Stomach smooth muscle (tissue), 2 donors: ENCODE results near the gene MED26.
A peak's percentile ranks its signal among the peaks of the same experiment; 100 is the strongest.

ENCODE experiments used
- H3K27ac ChIP-seq: one replicate; pipeline ENCODE4 v1.7.0; 2013; ENCODE audit warnings: mild to moderate bottlenecking, low read length, inconsistent platforms
- H3K27me3 ChIP-seq, 2 donors: one replicate each; pipeline ENCODE4 v1.7.0; 2013; ENCODE audit warnings: low read length in 2 of 2; ENCODE audit not compliant: insufficient read depth in 2 of 2, control insufficient read depth in 1 of 2
- H3K36me3 ChIP-seq, 2 donors: one replicate each; pipeline ENCODE4 v1.7.0; 2013; ENCODE audit warnings: low read length in 2 of 2; ENCODE audit not compliant: control insufficient read depth in 2 of 2, insufficient read depth in 2 of 2
- H3K4me1 ChIP-seq: one replicate; pipeline ENCODE4 v1.7.0; 2013; ENCODE audit warnings: low read length; ENCODE audit not compliant: control insufficient read depth, insufficient read depth
- H3K4me3 ChIP-seq, 2 donors: one replicate each; pipeline ENCODE4 v1.7.0; 2013; ENCODE audit warnings: low read length in 2 of 2
- H3K9ac ChIP-seq, 2 donors: one replicate each; pipeline ENCODE4 v1.7.0; 2013; ENCODE audit warnings: low read length in 2 of 2, mild to moderate bottlenecking in 1 of 2
- H3K9me3 ChIP-seq, 2 donors: one replicate each; pipeline ENCODE4 v1.7.0; 2013; ENCODE audit warnings: low read length in 2 of 2; ENCODE audit not compliant: control insufficient read depth in 2 of 2
- donor health status: healthy.
- donor health status: Pancreatic carcinoma.

The MED26 gene

DNA sequence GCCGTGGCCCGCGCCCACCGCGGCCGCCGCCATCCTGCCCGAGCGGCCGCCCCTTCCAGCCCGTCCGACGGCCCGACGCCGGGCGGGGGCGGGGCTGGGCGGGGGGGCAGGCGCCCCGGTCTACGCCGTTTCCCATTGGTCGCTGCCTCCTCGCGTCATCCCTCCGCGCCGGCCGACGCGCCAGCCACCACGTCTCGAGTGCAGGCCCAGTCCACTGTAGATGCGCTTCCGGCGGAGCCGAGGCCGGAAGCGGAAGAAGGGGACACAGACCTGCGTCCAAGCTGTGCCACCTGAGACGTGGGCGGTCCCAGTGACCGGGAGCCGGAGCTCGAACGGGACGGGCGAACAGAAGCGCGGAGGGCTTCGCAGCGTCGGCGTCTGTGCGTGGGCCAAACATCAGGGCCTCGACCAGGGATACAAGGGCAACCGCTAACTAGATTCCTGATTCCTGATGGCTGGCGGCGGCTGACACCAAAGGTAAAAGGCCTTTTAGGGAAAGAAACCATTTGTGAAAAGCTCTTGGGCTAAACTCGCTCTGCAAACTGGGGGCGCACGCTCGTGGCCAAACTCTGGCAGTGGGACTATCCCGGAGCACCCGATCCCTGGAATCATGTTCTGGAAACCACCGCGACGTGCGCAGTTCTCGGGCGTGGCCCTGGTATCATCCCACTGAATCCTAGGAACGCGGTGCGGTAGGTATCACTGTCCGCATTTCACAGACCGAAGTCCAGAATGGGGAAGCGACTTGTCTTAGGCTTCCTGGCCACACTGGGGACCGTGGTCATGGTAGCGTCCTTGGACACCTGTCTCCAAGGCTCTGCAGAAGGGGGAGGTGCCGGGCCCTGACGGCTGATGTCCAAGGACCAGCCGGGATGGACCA lies 55.4 kb downstream of the MED26 start, which contains the start of gene SLC35E1:
TSS of gene SLC35E1 (minus strand) at position 84 of the 880 bp plus-strand sequence. CDS start at position 33, 51 bp downstream.
- H3K36me3 ChIP-seq, result peaks cover 14 to 21% of the 10 kb centered on the region in 2 donors
- H3K4me3 ChIP-seq, result peak within 1 kb of the TSS; percentile 89 to 96
- no peaks in the 10 kb centered on the region for H3K9me3 ChIP-seq
- H3K4me1 ChIP-seq, result peaks cover 37% of the 10 kb centered on the region
- H3K9ac ChIP-seq, result peak within 1 kb of the TSS; percentile 86 to 92
- peak within 1 kb of the TSS; percentile 73 for H3K27ac ChIP-seq
- no peaks in the 10 kb centered on the region for H3K27me3 ChIP-seq

- Histone ChIP-seq H3K4me3 (peak overlapping the region; percentile 89 to 93), H3K27ac (peak overlapping the region; percentile 31), H3K9ac (peak overlapping the region; percentile 81 to 82), H3K4me1 (peaks cover 37% of the 10 kb centered on the region), H3K36me3 (peaks cover 14 to 19% of the 10 kb centered on the region in 2 donors), H3K27me3 (no peaks in the 10 kb centered on the region), H3K9me3 (no peaks in the 10 kb centered on the region)
These were observed 56.1 kb downstream of the MED26 start for GRCh38 chr19:16571822-16572331.

- Histone ChIP-seq H3K9me3 (no peaks in the 10 kb centered on the region), H3K27me3 (no peaks in the 10 kb centered on the region), H3K9ac (peak overlapping the region; percentile 81 to 82), H3K4me1 (peaks cover 37% of the 10 kb centered on the region), H3K4me3 (peak overlapping the region; percentile 89 to 93), H3K27ac (no peak overlapping the region), H3K36me3 (peaks cover 18 to 19% of the 10 kb centered on the region in 2 donors)
These were observed 56.7 kb downstream of the MED26 start for GRCh38 chr19:16571283-16571682.

GRCh38 chr19:16569609-16570320 lies 58.2 kb downstream of the MED26 start:
- H3K4me3 ChIP-seq, result no peak overlapping the region
- H3K27ac ChIP-seq, result no peak overlapping the region
- peaks cover 34% of the 10 kb centered on the region for H3K4me1 ChIP-seq
- no peaks in the 10 kb centered on the region for H3K9me3 ChIP-seq
- H3K9ac ChIP-seq, result no peak overlapping the region
- peaks cover 14 to 21% of the 10 kb centered on the region in 2 donors for H3K36me3 ChIP-seq
- H3K27me3 ChIP-seq, result no peaks in the 10 kb centered on the region

DNA sequence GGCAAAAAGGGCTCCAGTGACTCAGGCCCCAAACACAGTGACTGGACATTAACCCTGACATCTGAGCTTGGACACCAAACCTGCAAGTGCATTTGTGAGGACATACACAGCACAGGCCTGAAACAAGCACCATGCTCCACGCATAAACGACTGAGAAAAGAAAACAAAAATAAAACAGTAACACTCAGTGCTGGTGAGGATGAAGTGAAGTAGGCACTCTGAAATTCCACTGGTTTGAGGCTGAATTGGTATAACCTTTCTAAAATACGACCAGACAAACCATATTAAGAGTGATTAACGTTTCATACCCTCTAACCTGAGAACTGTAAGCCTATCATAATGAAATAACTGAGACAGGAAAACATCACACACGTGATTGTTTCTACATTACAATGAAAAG lies 61.3 kb downstream of the MED26 start:
- H3K27ac ChIP-seq, result no peak overlapping the region
- no peaks in the 10 kb centered on the region for H3K9me3 ChIP-seq
- no peaks in the 10 kb centered on the region for H3K27me3 ChIP-seq
- no peak overlapping the region for H3K4me3 ChIP-seq
- peaks cover 11% of the 10 kb centered on the region for H3K4me1 ChIP-seq
- H3K36me3 ChIP-seq, result peaks cover 21 to 24% of the 10 kb centered on the region in 2 donors
- H3K9ac ChIP-seq, result no peak overlapping the region

DNA sequence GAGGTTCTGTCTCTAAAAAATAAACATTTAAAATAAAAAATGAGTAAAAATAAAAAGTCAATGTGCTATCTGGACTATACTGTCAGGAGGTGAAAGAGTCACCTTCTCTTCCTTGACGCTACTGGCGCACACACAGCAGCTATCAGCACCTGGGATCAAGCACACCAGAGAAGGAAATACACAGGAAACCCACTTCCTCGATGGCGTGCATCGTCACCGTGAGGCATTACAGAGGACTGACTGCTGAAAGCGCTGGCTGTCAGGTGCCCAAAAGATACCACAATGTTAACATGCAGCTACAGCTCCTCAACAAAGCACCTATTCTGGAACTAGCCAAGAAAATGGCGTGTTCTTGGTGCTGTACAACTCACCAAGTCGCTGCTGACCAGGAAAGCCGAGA lies 61.8 kb downstream of the MED26 start:
- Histone ChIP-seq H3K36me3 (peaks cover 27 to 29% of the 10 kb centered on the region in 2 donors), H3K27me3 (no peaks in the 10 kb centered on the region), H3K9ac (no peak overlapping the region), H3K9me3 (no peaks in the 10 kb centered on the region), H3K27ac (no peak overlapping the region), H3K4me3 (no peak overlapping the region), H3K4me1 (peaks cover 6% of the 10 kb centered on the region)

DNA sequence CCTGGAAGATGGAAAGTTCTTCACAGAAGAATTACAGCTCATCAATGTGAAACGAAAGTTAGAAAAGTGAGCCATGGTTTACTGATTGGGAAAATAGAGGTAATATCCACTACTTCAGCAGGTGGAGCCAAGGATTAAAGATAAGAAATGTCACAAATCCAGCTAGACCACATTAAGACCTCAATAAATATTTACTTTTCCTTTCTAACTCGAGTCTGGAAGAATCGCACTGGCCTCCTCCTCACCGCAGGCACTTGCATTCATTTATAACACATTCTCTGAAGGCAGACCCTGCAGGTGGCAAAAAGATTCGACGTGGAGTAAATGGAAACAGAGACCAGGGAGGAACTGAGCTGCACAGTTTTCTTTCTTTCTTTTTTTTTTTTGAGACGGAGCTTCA lies 63.2 kb downstream of the MED26 start:
- H3K4me3 ChIP-seq, result no peak overlapping the region
- H3K27ac ChIP-seq, result no peak overlapping the region
- peaks cover 31 to 33% of the 10 kb centered on the region in 2 donors for H3K36me3 ChIP-seq

DNA sequence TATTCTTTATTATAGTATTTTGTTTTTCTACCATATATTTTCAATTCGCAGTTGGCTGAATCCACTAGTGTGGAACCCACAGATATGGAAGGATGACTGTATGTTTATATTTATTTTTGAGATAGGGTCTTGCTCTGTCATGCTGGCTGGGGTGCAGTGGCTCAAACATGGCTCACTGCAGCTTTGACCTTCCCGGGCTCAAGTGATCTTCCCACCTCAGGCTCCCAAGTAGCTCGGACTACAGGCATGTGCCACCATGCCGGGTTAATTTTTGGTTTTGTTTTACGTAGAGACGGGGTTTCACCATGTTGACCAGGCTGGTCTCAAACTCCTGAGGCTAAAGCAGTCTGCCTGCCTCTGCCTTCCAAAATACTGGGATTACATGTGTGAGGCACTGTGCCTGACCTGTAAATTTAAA lies 65.4 kb downstream of the MED26 start:
- Histone ChIP-seq H3K9me3 (no peaks in the 10 kb centered on the region), H3K27ac (no peak overlapping the region), H3K4me1 (no peaks in the 10 kb centered on the region), H3K36me3 (peaks cover 24 to 30% of the 10 kb centered on the region in 2 donors), H3K4me3 (no peak overlapping the region), H3K27me3 (no peaks in the 10 kb centered on the region), H3K9ac (no peak overlapping the region)

More for the DNA sequence above, 63.2 kb downstream of the MED26 start:
- no peaks in the 10 kb centered on the region for H3K27me3 ChIP-seq
- H3K9me3 ChIP-seq, result no peaks in the 10 kb centered on the region
- no peak overlapping the region for H3K9ac ChIP-seq
- peaks cover 3% of the 10 kb centered on the region for H3K4me1 ChIP-seq

DNA sequence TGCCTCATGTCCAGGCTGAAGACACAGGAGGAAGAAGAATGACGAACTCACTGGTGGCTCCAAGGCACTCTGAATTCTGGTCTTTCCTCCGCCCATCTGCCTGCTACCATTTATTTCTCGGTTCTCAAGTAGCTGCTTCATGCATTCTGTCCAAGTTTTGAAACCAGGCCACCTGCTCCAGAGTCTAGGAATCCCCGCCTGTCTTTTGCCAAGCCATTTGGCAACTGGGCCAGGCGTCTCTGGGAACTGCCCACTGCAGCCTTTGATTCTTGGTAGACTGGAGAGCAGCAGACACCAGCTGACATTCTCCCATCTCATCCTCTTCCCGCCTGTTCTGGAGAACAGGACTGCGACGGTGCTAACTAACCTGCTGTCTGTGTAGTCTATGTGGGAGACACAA lies 66.6 kb downstream of the MED26 start:
- H3K4me1 ChIP-seq, result no peaks in the 10 kb centered on the region
- H3K9me3 ChIP-seq, result no peaks in the 10 kb centered on the region
- H3K36me3 ChIP-seq, result peaks cover 23 to 28% of the 10 kb centered on the region in 2 donors
- H3K27ac ChIP-seq, result no peak overlapping the region
- no peak overlapping the region for H3K4me3 ChIP-seq
- no peak overlapping the region for H3K9ac ChIP-seq
- H3K27me3 ChIP-seq, result no peaks in the 10 kb centered on the region

GRCh38 chr19:16559780-16560276 lies 68.2 kb downstream of the MED26 start:
- Histone ChIP-seq H3K4me3 (no peak overlapping the region), H3K27me3 (no peaks in the 10 kb centered on the region), H3K27ac (no peak overlapping the region), H3K4me1 (no peaks in the 10 kb centered on the region), H3K36me3 (peaks cover 19 to 32% of the 10 kb centered on the region in 2 donors), H3K9me3 (no peaks in the 10 kb centered on the region), H3K9ac (no peak overlapping the region)
